Activated CD4-positive, alpha-beta T cell treated with anti-CD3 and anti-CD28 coated beads, Interleukin-2, amount 50 U/mL, for 48 hours (primary cell): Measurements from ENCODE around the gene PSG4.
A peak's percentile ranks its signal among the peaks of the same experiment; 100 is the strongest.
"Not testable (repeated sequence)": the region's sequence is repeated elsewhere in the genome, so short reads cannot be mapped to it uniquely, and the experiment has no call there.

Experiments
- DNase-seq, 2 experiments: peaks; one replicate each; pipeline ENCODE4 v3.0.0-alpha.2; 2020

Gene PSG4

GRCh38 chr19:43197666-43198397 lies 7.6 kb downstream of the PSG4 start:
- not testable (repeated sequence) for DNase-seq

GRCh38 chr19:43194397-43194796 lies 11.0 kb downstream of the PSG4 start:
- not testable (repeated sequence) for DNase-seq

- not testable (repeated sequence) for DNase-seq
Measured at GRCh38 chr19:43192381-43193155, 12.9 kb downstream of the PSG4 start.

DNA sequence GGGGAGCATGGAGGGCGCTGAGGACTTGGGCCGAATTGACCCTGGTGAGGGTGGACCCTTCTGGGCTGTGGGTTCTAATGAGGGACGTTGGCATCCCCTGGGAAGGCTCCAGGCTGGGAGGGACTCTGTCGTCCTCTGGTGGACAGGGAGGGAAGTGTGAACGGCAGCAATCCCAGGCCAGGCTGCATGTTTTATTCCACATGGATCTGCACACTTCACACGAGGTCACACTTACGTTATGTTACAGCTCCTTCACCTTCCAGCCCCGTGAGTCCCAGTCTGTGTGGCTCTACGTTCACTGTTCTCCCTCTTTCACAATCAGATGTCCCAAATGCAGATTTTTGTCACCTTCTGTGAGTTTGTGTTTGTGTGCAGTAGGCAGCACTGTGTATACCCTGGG lies 17.3 kb downstream of the PSG4 start:
- DNase-seq, result not testable (repeated sequence)

DNA sequence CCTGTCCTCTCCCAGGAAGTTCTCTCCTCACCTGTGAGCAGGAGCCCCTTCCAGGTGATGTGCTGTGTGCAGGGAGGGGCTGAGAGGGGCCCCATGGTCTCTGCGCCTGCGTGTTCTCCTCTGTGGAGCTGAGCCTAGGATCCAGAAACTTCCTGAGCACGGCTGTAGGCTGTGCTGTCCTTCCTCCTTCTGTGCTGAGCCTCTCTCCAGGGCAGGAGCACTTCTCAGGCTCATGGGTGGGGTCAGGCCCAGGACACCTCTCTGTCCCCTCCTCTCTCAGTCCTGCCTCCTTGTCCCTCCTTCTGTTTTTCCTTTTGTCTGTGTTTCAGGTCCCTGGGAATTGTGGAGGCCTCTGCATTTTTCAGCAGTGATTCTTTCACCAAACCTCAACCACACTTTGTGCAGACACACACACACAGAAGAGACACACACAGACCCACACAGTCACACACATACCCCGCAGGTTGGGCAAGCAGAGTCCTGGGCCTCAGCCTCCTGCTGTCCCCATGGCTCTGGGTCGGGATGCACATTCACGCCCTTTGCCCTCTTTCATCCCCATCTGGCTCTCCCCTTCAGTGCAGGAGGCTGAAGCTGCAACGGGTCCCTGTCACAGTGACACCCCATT lies 19.0 kb downstream of the PSG4 start, which contains the start of gene PSG5:
TSS of gene PSG5 (minus strand) at position 226 of the 625 bp plus-strand sequence. CDS start at position 95, 131 bp downstream.
- not testable (repeated sequence) for DNase-seq

DNA sequence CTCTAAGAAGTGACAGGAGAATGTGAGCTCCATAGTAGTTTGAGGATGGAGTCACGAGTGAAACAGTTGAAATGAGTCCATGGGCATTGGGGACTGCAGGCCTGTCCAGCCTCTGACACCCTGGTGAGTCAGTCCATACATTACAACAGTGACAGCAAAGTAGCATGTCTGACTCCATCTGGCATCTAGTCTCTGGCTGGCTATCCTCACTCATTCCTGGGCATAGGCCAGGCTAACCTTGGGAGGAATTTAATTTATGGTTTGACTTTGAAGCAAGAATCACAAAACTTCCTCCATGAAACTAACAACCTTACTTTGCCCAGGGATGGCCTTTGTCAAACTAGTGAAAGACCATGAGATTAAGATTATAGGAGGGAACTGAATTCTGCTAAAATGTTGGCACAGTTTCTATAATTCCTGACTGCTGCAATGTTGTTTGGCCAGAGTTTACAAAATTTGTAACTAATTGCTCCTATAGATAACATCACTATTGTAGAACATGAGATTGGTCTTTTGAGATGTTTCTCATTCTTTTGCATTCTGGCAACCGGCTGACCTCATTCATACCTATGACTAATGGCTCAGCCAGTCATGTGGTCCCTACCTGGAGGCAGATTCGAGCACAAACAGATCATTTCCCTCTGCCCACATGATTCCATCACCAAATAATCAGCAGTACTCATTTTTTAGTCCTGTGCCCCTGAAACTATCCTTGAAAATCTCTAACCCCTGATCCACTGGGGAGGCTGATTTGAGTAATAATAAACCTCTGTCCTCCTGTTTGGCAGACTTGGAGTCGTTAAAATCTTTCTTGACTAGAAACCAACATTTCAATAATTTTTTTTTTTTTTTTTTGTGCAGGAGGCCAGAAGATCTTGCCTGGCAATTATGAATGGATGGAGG lies 23.3 kb downstream of the PSG4 start:
- DNase-seq, result not testable (repeated sequence)

DNA sequence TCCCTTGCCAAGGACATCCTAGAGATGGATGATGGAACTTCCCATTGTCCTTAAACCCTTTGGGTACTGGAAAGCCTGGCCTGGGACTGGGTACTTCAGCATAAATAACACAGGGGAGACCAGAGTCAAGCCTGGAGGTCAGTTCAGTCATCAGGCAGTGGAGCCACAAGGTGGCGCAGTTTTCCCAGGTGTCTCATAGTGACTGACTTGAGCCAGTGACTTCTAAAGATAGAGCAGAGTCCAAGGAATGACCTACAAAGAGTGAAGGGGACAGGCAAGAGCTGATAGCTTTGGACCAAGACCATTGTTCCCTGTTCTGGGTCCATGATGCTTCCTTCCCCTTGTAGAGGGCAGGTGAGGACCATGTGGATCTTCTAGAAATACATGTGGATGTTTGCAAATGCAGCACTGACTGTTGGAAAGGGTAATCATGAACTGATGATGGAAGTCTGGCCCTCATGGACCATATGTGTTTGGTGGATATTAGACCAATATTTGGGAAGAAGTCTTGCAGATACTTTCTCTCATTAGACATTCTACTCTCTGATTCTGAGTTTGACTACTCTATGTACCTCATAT lies 25.8 kb downstream of the PSG4 start:
- peak; percentile 12 to 18 for DNase-seq

GRCh38 chr19:43178577-43178976 lies 26.9 kb downstream of the PSG4 start:
- not testable (repeated sequence) for DNase-seq

- not testable (repeated sequence) for DNase-seq
Measured at GRCh38 chr19:43165906-43166305, 39.5 kb downstream of the PSG4 start.

DNA sequence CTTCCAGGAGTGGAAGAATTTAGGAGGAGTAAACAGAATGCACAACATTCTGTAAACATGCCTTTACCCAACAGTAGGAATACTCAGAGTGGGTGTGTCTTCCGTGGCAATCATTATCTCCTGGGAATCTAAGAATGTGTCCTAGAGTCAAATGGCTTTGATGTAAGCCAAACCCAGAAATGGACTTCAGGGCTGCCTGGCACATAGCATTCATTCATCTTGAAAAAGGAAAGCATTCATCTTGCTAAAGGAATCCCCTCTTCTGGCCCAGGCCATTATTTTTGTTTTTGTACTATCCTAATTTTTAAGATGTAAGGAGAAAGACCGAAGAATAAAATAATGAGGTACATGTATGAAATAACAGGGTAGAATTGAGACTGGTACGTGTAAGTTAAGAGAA lies 42.3 kb downstream of the PSG4 start:
- DNase-seq, result not testable (repeated sequence)

DNA sequence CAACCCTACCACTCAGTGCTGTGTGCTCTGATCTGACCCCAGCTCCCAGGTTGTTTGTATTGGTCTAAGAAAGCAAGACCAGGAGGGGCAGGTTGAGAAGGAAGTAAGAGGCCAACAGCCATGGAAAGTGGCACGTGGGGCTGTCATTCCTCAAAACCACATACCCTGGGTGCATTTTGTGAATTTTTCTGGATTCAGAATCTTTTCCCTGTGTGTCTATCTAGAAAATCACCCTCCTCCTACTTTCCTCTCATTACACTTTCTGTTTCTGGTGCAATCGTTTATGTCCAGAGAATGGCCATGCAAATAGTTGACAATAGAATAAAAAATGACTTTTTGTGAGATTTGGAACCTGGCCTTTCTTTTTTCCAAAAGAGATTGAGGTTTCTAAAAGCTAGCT lies 43.2 kb downstream of the PSG4 start:
- DNase-seq, result not testable (repeated sequence)

DNA sequence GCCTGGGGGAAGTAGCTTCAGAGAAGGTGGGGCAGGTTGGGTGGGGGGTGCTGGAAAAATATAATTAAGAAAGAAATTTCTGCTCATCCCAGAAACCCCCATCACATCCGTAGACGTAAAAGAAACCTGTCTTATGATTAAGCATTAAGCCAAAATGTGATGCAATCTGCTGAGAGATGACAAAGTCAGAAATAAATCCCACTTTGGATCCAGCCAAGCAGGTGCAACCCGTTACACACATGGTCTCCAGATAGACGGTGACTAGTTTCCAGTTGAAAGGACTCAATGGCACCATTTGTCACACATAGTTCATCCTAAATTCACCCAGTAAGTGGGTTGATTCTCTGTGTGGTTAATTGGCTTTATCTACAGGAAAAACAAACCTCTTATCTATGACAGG lies 53.2 kb downstream of the PSG4 start:
- no peak for DNase-seq

- not testable (repeated sequence) for DNase-seq
Measured at GRCh38 chr19:43149788-43150187, 55.6 kb downstream of the PSG4 start.

- no peak for DNase-seq
Measured at GRCh38 chr19:43148233-43148632, 57.2 kb downstream of the PSG4 start.
